ENCODE measurements around the gene ERFL. TPM values are rescaled to one million over a fixed set of nuclear protein-coding genes. Genes with fewer than 3 reads are reported as not detected.

ERFL gene
- total RNA-seq, 4 donors from 2014 or later, result 0.22 TPM; not detected in 3

GRCh38 chr19:41908724-41909464 is 19.4 kb downstream of the ERFL start:
- TF ChIP-seq CTCF (IDR thresholded peaks at IDR 0.05; ENCODE audit: low read depth), result no peak

- no peak for TF ChIP-seq CTCF (IDR thresholded peaks at IDR 0.05; ENCODE audit: low read depth)
Observed at GRCh38 chr19:41907994-41908615, 20.1 kb downstream of the ERFL start.

- TF ChIP-seq CTCF (IDR thresholded peaks at IDR 0.05; ENCODE audit: low read depth), result no peak
Observed at GRCh38 chr19:41906916-41907680, 21.2 kb downstream of the ERFL start.

GRCh38 chr19:41906271-41906670 is 22.0 kb downstream of the ERFL start:
- TF ChIP-seq CTCF (IDR thresholded peaks at IDR 0.05; ENCODE audit: low read depth), result no peak

GRCh38 chr19:41905273-41906002 is 22.8 kb downstream of the ERFL start:
- no peak for TF ChIP-seq CTCF (IDR thresholded peaks at IDR 0.05; ENCODE audit: low read depth)

- no peak for TF ChIP-seq CTCF (IDR thresholded peaks at IDR 0.05; ENCODE audit: low read depth)
Observed at GRCh38 chr19:41904118-41904870, 24.0 kb downstream of the ERFL start.

Measured in subcutaneous adipose tissue (tissue), 4 donors.